ENCODE measurements around the gene DUSP22.

Gene DUSP22

DNA sequence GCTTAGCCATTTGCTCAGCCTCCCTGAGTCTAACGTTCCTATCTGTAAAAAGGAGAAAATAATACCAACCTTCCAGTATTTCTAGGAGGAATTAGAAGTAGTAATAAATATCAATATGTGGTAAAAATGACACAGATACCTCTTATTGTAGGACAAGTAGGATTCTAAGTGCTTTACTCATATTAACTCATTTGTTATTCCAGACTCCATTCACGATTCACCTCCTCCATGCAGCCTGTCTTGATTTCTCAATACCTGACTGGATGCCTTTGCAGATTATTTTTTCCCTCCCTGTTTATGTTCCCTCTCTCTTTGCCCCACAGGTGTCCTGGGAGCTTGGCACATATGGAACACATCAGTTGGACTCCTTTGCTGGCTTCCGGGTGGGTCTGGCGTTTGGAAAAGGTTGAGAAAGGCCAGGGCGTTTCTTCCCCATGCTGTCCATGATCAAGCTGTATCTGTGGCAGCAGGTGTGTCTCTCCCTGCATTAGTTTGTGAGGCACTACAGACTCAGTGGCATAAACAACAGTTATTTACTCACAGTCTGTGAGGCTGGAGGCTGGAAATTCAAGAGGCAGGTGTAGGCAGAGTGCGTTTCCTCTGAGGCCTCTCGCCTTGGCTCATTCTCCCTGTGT, 10.7 kb upstream of the DUSP22 start:
- TF ChIP-seq, protein P1, sequence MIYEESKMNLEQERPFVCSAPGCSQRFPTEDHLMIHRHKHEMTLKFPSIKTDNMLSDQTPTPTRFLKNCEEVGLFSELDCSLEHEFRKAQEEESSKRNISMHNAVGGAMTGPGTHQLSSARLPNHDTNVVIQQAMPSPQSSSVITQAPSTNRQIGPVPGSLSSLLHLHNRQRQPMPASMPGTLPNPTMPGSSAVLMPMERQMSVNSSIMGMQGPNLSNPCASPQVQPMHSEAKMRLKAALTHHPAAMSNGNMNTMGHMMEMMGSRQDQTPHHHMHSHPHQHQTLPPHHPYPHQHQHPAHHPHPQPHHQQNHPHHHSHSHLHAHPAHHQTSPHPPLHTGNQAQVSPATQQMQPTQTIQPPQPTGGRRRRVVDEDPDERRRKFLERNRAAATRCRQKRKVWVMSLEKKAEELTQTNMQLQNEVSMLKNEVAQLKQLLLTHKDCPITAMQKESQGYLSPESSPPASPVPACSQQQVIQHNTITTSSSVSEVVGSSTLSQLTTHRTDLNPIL (CRISPR knock-in tag; IDR thresholded peaks at IDR 0.05; ENCODE audit: low read depth), result no peak
- no peak for TF ChIP-seq ZC3H10 (CRISPR knock-in tag; IDR thresholded peaks at IDR 0.05)
- TF ChIP-seq ZNF565 (CRISPR knock-in tag; conservative IDR thresholded peaks at IDR 0.05; ENCODE audit: low read depth), result no peak
- no peak for TF ChIP-seq SNAI2 (CRISPR knock-in tag; IDR thresholded peaks at IDR 0.05)
- no peak for TF ChIP-seq OSR1 (CRISPR knock-in tag; IDR thresholded peaks at IDR 0.05)
- TF ChIP-seq ZNF70 (CRISPR knock-in tag; IDR thresholded peaks at IDR 0.05), result no peak
- TF ChIP-seq TOX (CRISPR knock-in tag; IDR thresholded peaks at IDR 0.05; ENCODE audit: borderline replicate concordance), result no peak
- TF ChIP-seq, protein P2, sequence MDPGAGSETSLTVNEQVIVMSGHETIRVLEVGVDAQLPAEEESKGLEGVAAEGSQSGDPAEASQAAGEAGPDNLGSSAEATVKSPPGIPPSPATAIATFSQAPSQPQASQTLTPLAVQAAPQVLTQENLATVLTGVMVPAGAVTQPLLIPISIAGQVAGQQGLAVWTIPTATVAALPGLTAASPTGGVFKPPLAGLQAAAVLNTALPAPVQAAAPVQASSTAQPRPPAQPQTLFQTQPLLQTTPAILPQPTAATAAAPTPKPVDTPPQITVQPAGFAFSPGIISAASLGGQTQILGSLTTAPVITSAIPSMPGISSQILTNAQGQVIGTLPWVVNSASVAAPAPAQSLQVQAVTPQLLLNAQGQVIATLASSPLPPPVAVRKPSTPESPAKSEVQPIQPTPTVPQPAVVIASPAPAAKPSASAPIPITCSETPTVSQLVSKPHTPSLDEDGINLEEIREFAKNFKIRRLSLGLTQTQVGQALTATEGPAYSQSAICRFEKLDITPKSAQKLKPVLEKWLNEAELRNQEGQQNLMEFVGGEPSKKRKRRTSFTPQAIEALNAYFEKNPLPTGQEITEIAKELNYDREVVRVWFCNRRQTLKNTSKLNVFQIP (CRISPR knock-in tag; IDR thresholded peaks at IDR 0.05; ENCODE audit: borderline replicate concordance, low read depth), result no peak
- no peak for TF ChIP-seq ARNTL (CRISPR knock-in tag; IDR thresholded peaks at IDR 0.05; ENCODE audit: borderline replicate concordance, low read depth)
- no peak for TF ChIP-seq GLIS3 (CRISPR knock-in tag; IDR thresholded peaks at IDR 0.05)
- TF ChIP-seq, protein P3, sequence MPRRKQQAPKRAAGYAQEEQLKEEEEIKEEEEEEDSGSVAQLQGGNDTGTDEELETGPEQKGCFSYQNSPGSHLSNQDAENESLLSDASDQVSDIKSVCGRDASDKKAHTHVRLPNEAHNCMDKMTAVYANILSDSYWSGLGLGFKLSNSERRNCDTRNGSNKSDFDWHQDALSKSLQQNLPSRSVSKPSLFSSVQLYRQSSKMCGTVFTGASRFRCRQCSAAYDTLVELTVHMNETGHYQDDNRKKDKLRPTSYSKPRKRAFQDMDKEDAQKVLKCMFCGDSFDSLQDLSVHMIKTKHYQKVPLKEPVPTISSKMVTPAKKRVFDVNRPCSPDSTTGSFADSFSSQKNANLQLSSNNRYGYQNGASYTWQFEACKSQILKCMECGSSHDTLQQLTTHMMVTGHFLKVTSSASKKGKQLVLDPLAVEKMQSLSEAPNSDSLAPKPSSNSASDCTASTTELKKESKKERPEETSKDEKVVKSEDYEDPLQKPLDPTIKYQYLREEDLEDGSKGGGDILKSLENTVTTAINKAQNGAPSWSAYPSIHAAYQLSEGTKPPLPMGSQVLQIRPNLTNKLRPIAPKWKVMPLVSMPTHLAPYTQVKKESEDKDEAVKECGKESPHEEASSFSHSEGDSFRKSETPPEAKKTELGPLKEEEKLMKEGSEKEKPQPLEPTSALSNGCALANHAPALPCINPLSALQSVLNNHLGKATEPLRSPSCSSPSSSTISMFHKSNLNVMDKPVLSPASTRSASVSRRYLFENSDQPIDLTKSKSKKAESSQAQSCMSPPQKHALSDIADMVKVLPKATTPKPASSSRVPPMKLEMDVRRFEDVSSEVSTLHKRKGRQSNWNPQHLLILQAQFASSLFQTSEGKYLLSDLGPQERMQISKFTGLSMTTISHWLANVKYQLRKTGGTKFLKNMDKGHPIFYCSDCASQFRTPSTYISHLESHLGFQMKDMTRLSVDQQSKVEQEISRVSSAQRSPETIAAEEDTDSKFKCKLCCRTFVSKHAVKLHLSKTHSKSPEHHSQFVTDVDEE (CRISPR knock-in tag; IDR thresholded peaks at IDR 0.05), result no peak
- TF ChIP-seq RARB (CRISPR knock-in tag; IDR thresholded peaks at IDR 0.05), result no peak
- no peak for TF ChIP-seq BACH2 (CRISPR knock-in tag; IDR thresholded peaks at IDR 0.05; ENCODE audit: borderline replicate concordance)
- no peak for TF ChIP-seq ZNF8 (CRISPR knock-in tag; IDR thresholded peaks at IDR 0.05)
- no peak for ATAC-seq

DNA sequence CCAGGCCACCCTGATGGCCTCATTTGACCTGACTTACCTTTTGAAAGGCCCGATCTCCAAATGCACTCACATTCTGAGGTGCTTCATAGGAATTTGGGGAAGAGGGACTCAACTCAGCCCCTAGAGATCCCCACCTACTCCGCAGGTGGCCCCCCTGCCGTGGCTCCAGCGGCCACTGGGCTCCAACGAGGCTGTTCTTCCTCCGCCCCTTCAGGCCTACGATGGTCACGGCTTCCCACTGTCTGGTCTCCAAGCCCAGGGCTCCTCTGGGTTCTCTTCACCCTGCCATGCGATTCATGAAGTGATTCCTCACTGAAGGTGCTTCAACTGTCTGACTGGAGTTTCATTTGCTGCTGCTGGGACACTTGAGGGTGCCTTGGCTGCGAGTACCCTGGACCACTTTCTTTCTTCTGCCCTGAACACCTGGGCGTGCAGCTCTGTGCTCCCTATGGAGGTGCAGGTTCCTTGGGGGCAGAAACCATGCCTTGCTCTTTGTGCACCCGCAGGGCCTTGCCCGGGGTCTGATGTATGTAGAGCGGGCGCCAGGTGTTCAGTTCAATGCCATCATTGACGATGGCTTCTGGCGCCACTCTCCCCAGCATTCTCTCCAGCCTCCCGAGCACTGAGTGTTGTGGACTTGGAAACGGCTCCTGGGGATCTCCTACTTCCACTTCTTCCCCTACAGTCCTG, 10.0 kb upstream of the DUSP22 start:
- no peak; the same call in 2 of the 3 replicates for ATAC-seq
- TF ChIP-seq ZC3H10 (CRISPR knock-in tag; IDR thresholded peaks at IDR 0.05) (no peak), ZFP3 (CRISPR knock-in tag; IDR thresholded peaks at IDR 0.05) (no peak), ESRRG (CRISPR knock-in tag; IDR thresholded peaks at IDR 0.05) (no peak), BACH2 (CRISPR knock-in tag; IDR thresholded peaks at IDR 0.05; ENCODE audit: borderline replicate concordance) (no peak), GLIS3 (CRISPR knock-in tag; IDR thresholded peaks at IDR 0.05) (no peak), ZNF565 (CRISPR knock-in tag; conservative IDR thresholded peaks at IDR 0.05; ENCODE audit: low read depth) (no peak), ZNF70 (CRISPR knock-in tag; IDR thresholded peaks at IDR 0.05) (no peak), ISL1 (CRISPR knock-in tag; IDR thresholded peaks at IDR 0.05) (no peak), OSR1 (CRISPR knock-in tag; IDR thresholded peaks at IDR 0.05) (no peak), SNAI2 (CRISPR knock-in tag; IDR thresholded peaks at IDR 0.05) (no peak), ZNF8 (CRISPR knock-in tag; IDR thresholded peaks at IDR 0.05) (no peak), CSDC2 (CRISPR knock-in tag; IDR thresholded peaks at IDR 0.05) (no peak), TCF4 (CRISPR knock-in tag; IDR thresholded peaks at IDR 0.05; ENCODE audit: borderline replicate concordance) (no peak), ARNTL (CRISPR knock-in tag; IDR thresholded peaks at IDR 0.05; ENCODE audit: borderline replicate concordance, low read depth) (no peak), TOX (CRISPR knock-in tag; IDR thresholded peaks at IDR 0.05; ENCODE audit: borderline replicate concordance) (no peak)
- TF ChIP-seq, protein P4, sequence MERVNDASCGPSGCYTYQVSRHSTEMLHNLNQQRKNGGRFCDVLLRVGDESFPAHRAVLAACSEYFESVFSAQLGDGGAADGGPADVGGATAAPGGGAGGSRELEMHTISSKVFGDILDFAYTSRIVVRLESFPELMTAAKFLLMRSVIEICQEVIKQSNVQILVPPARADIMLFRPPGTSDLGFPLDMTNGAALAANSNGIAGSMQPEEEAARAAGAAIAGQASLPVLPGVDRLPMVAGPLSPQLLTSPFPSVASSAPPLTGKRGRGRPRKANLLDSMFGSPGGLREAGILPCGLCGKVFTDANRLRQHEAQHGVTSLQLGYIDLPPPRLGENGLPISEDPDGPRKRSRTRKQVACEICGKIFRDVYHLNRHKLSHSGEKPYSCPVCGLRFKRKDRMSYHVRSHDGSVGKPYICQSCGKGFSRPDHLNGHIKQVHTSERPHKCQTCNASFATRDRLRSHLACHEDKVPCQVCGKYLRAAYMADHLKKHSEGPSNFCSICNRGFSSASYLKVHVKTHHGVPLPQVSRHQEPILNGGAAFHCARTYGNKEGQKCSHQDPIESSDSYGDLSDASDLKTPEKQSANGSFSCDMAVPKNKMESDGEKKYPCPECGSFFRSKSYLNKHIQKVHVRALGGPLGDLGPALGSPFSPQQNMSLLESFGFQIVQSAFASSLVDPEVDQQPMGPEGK (CRISPR knock-in tag; IDR thresholded peaks at IDR 0.05; ENCODE audit: borderline replicate concordance), result no peak
- TF ChIP-seq, protein P3 (CRISPR knock-in tag; IDR thresholded peaks at IDR 0.05), result no peak
- TF ChIP-seq, protein P5, sequence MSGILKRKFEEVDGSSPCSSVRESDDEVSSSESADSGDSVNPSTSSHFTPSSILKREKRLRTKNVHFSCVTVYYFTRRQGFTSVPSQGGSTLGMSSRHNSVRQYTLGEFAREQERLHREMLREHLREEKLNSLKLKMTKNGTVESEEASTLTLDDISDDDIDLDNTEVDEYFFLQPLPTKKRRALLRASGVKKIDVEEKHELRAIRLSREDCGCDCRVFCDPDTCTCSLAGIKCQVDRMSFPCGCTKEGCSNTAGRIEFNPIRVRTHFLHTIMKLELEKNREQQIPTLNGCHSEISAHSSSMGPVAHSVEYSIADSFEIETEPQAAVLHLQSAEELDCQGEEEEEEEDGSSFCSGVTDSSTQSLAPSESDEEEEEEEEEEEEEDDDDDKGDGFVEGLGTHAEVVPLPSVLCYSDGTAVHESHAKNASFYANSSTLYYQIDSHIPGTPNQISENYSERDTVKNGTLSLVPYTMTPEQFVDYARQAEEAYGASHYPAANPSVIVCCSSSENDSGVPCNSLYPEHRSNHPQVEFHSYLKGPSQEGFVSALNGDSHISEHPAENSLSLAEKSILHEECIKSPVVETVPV (CRISPR knock-in tag; IDR thresholded peaks at IDR 0.05), result no peak
- TF ChIP-seq, protein P1 (CRISPR knock-in tag; IDR thresholded peaks at IDR 0.05; ENCODE audit: low read depth), result no peak
- TF ChIP-seq, protein P2 (CRISPR knock-in tag; IDR thresholded peaks at IDR 0.05; ENCODE audit: borderline replicate concordance, low read depth), result no peak
